GM12864 (cell line): Measurements from ENCODE around the gene UAP1L1.

Experiments
- DNase-seq: peaks from one replicate; pipeline ENCODE4 v3.0.0-alpha.2; 2011; ENCODE audit warnings: low read depth
- H3K4me3 ChIP-seq: 2 replicates; pipeline ENCODE4 v1.5.1; 2011; ENCODE audit warnings: mild to moderate bottlenecking, low read depth, low read length, control low read depth
- CTCF ChIP-seq: IDR thresholded peaks from 2 replicates; pipeline ENCODE4 v1.5.1; 2011; ENCODE audit warnings: low read depth, mild to moderate bottlenecking, moderate library complexity, low read length, control low read depth, inconsistent platforms; ENCODE audit errors: missing control alignments

UAP1L1 gene

GRCh38 chr9:137053944-137054931, 23.1 kb upstream of the UAP1L1 start, which contains the start of gene ENTPD2:
Gene ENTPD2, minus strand, starts transcription at chr9:137054061. Its CDS starts 64 bp downstream, at chr9:137053997.
- no peak for TF ChIP-seq CTCF
- no peak for DNase-seq
- no peak within 1 kb of the TSS; the same call in 1 of the 2 replicates for H3K4me3 ChIP-seq

- no peak for DNase-seq
- TF ChIP-seq CTCF: no peak
- no peak overlapping the region for H3K4me3 ChIP-seq
Observed at GRCh38 chr9:137054932-137055384, 22.4 kb upstream of the UAP1L1 start.

- DNase-seq: no peak
- H3K4me3 ChIP-seq: no peak overlapping the region
- TF ChIP-seq CTCF: no peak
Observed at GRCh38 chr9:137055385-137056364, 21.6 kb upstream of the UAP1L1 start.

- no peak for DNase-seq
- TF ChIP-seq CTCF: no peak
- H3K4me3 ChIP-seq: no peak overlapping the region
Observed at GRCh38 chr9:137056739-137057415, 20.4 kb upstream of the UAP1L1 start.

GRCh38 chr9:137057545-137057944, 19.8 kb upstream of the UAP1L1 start:
- no peak for TF ChIP-seq CTCF
- H3K4me3 ChIP-seq: no peak overlapping the region
- no peak for DNase-seq
